ENCODE results near the gene KCNQ2. TPM values are rescaled to one million over a fixed set of nuclear protein-coding genes. Genes with fewer than 3 reads are reported as not detected.
"Not testable (repeated sequence)": the region's sequence is repeated elsewhere in the genome, so short reads cannot be mapped to it uniquely, and the experiment has no call there.

KCNQ2 gene
- total RNA-seq, 4 donors from 2014 or later: not detected

- TF ChIP-seq POLR2A (IDR thresholded peaks at IDR 0.05) (no peak), CTCF (IDR thresholded peaks at IDR 0.05) (no peak)
- H3K9me3 ChIP-seq: no peaks in the 10 kb centered on the region
- no peak for DNase-seq
- H3K27me3 ChIP-seq: peaks cover 0 to 100% (median 0%) of the 10 kb centered on the region in 4 donors
- intact Hi-C loops (cut with DNase I): no loop called here
- no peak overlapping the region for H3K4me3 ChIP-seq
- 34 to 44% methylated on average over 7 to 11 of the region's 12 CpGs for WGBS, 2 donors
- no peaks in the 10 kb centered on the region for H3K36me3 ChIP-seq
- no peak overlapping the region for H3K27ac ChIP-seq
- H3K4me1 ChIP-seq: no peaks in the 10 kb centered on the region
These were observed 9.0 kb upstream of the KCNQ2 start for GRCh38 chr20:63481503-63481902.

GRCh38 chr20:63479695-63480419 is 7.4 kb upstream of the KCNQ2 start:
- H3K4me1 ChIP-seq; intact Hi-C loops (cut with DNase I); DNase-seq; H3K4me3 ChIP-seq; H3K27ac ChIP-seq; H3K9me3 ChIP-seq; H3K36me3 ChIP-seq: not testable (repeated sequence)
- 43 to 68% methylated on average over 5 to 17 of the region's 32 CpGs for WGBS, 2 donors
- peaks cover 0 to 100% (median 4%) of the 10 kb centered on the region in 4 donors for H3K27me3 ChIP-seq

GRCh38 chr20:63478346-63479302 is 6.2 kb upstream of the KCNQ2 start:
- Histone ChIP-seq H3K27me3 (peaks cover 0 to 100% (median 9%) of the 10 kb centered on the region in 4 donors), H3K4me1 (no peaks in the 10 kb centered on the region), H3K27ac (no peak overlapping the region), H3K9me3 (no peaks in the 10 kb centered on the region), H3K4me3 (no peak overlapping the region), H3K36me3 (no peaks in the 10 kb centered on the region)
- intact Hi-C loops (cut with DNase I): no loop called here
- no peak for DNase-seq
- 68 to 81% methylated on average over 5 to 12 of the region's 34 CpGs for WGBS, 2 donors
- TF ChIP-seq POLR2A (IDR thresholded peaks at IDR 0.05): no peak
- no peak for TF ChIP-seq CTCF (IDR thresholded peaks at IDR 0.05)

- DNase-seq: no peak
- Histone ChIP-seq H3K9me3 (no peaks in the 10 kb centered on the region), H3K36me3 (no peaks in the 10 kb centered on the region), H3K4me3 (no peak overlapping the region), H3K4me1 (no peaks in the 10 kb centered on the region), H3K27ac (no peak overlapping the region), H3K27me3 (peaks cover 0 to 100% (median 12%) of the 10 kb centered on the region in 4 donors)
- 45 to 61% methylated on average over 8 to 16 of the region's 17 CpGs for WGBS, 2 donors
- intact Hi-C loops (cut with DNase I): no loop called here
- no peak for TF ChIP-seq CTCF (IDR thresholded peaks at IDR 0.05)
- no peak for TF ChIP-seq POLR2A (IDR thresholded peaks at IDR 0.05)
These were observed 5.5 kb upstream of the KCNQ2 start for GRCh38 chr20:63477944-63478343.

- Histone ChIP-seq H3K9me3 (no peaks in the 10 kb centered on the region), H3K27me3 (peaks cover under 1 to 100% (median 13%) of the 10 kb centered on the region in 4 donors), H3K4me3 (no peak overlapping the region), H3K27ac (no peak overlapping the region), H3K4me1 (peaks cover under 1 to 4% (median 3%) of the 10 kb centered on the region in 3 donors), H3K36me3 (no peaks in the 10 kb centered on the region)
- no peak for TF ChIP-seq POLR2A (IDR thresholded peaks at IDR 0.05)
- no peak for TF ChIP-seq CTCF (IDR thresholded peaks at IDR 0.05)
- WGBS, 2 donors: 17 to 24% methylated on average over 11 of the region's 21 CpGs
- DNase-seq: no peak
- intact Hi-C loops (cut with DNase I): no loop called here
These were observed 4.7 kb upstream of the KCNQ2 start for GRCh38 chr20:63477061-63477616.
